Measurements from ENCODE around the gene ZBTB16. TPM values are rescaled to one million over a fixed set of nuclear protein-coding genes. Genes with fewer than 3 reads are reported as not detected.

Gene ZBTB16
- total and polyA plus RNA-seq, 2 donors (not counting 3 experiments of a cell fraction or from before 2014, with no cell fraction given) = 9.8 to 20.3 TPM

- Histone ChIP-seq H3K9me1 (replicated peaks; ENCODE audit: control insufficient read depth, extremely low read depth, insufficient read depth, low read length) (no peaks in the 10 kb centered on the region), H3K27me3 (ENCODE audit: control insufficient read depth in 2 of 2, insufficient read depth in 2 of 2, low read length in 2 of 2) (peaks cover 0 to 1% of the 10 kb centered on the region in 2 experiments), H4K20me1 (replicated peaks; ENCODE audit: control insufficient read depth, extremely low read depth, insufficient read depth, low read length) (no peaks in the 10 kb centered on the region), H3K79me2 (ENCODE audit: control insufficient read depth, insufficient read depth, low read length) (no peaks in the 10 kb centered on the region), H2AFZ (ENCODE audit: low read depth, low read length) (peak overlapping the region; percentile 75), H3K4me2 (ENCODE audit: insufficient read depth, low read length) (peak overlapping the region; percentile 63), H3K36me3 (ENCODE audit: control insufficient read depth in 2 of 2, extremely low read depth in 1 of 2, insufficient read depth in 2 of 2, low read length in 2 of 2) (no peaks in the 10 kb centered on the region), H3K4me3 (replicated peaks in 1 of 3; ENCODE audit: insufficient read depth in 1 of 3, low read depth in 1 of 3, low read length in 3 of 3) (peak overlapping the region; percentile 30 to 46 (median 45)), H3K9ac (replicated peaks; ENCODE audit: extremely low read depth, insufficient read depth, low read length) (peak overlapping the region; percentile 56), H3K4me1 (ENCODE audit: control insufficient read depth, extremely low read depth, insufficient read depth, low read length) (peaks cover 15% of the 10 kb centered on the region), H3K27ac (ENCODE audit: insufficient read depth, low read depth, low read length) (peak overlapping the region; percentile 56), H3K9me3 (replicated peaks; ENCODE audit: control insufficient read depth, insufficient read depth, low read length) (no peaks in the 10 kb centered on the region)
- peak; percentile 89 for FAIRE-seq
- CTCF ChIA-PET = interaction anchor here (0.6 to 7.5 kb wide), 10 partner anchors 8 to 230 kb away, joined by 3 to 236 read pairs (median 6); partner anchors contain the start of gene ZBTB16
- no TSS peak for BruUV-seq (replicated peaks)
- TF ChIP-seq POLR2AphosphoS5 (IDR thresholded peaks at IDR 0.05; ENCODE audit: insufficient read depth, low read depth, low read length) = peak; percentile 40
- TF ChIP-seq EZH2 (IDR thresholded peaks at IDR 0.05; ENCODE audit: borderline replicate concordance, low read depth, low read length, severe bottlenecking) = no peak
- TF ChIP-seq FOS (IDR thresholded peaks at IDR 0.05; ENCODE audit: borderline replicate concordance, insufficient read depth, low read length) = no peak
- TF ChIP-seq, protein P1, sequence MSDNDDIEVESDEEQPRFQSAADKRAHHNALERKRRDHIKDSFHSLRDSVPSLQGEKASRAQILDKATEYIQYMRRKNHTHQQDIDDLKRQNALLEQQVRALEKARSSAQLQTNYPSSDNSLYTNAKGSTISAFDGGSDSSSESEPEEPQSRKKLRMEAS (IDR thresholded peaks at IDR 0.05; ENCODE audit: insufficient read depth, insufficient read length) = no peak
- no peak for TF ChIP-seq JUN (IDR thresholded peaks at IDR 0.05; ENCODE audit: borderline replicate concordance, insufficient read depth, insufficient read length, low read depth)
- no peak for TF ChIP-seq POLR2A (IDR thresholded peaks at IDR 0.05; ENCODE audit: low read depth, low read length)
- no peak for TF ChIP-seq MYC (IDR thresholded peaks at IDR 0.05; ENCODE audit: low read depth, low read length)
- TF ChIP-seq GATA2 (IDR thresholded peaks at IDR 0.05; ENCODE audit: insufficient read depth, insufficient read length, low read depth, low read length) = no peak
- TF ChIP-seq, protein P2, sequence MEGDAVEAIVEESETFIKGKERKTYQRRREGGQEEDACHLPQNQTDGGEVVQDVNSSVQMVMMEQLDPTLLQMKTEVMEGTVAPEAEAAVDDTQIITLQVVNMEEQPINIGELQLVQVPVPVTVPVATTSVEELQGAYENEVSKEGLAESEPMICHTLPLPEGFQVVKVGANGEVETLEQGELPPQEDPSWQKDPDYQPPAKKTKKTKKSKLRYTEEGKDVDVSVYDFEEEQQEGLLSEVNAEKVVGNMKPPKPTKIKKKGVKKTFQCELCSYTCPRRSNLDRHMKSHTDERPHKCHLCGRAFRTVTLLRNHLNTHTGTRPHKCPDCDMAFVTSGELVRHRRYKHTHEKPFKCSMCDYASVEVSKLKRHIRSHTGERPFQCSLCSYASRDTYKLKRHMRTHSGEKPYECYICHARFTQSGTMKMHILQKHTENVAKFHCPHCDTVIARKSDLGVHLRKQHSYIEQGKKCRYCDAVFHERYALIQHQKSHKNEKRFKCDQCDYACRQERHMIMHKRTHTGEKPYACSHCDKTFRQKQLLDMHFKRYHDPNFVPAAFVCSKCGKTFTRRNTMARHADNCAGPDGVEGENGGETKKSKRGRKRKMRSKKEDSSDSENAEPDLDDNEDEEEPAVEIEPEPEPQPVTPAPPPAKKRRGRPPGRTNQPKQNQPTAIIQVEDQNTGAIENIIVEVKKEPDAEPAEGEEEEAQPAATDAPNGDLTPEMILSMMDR (IDR thresholded peaks at IDR 0.05; ENCODE audit: extremely low read depth in 1 of 2, insufficient read depth in 1 of 2, low read depth in 1 of 2, low read length in 2 of 2) = peak; percentile 91 to 93
- POLR2A ChIA-PET = no interaction called here
- dilution Hi-C loops (cut with MboI; ENCODE audit: extremely low pct_ligation_motif_present, low sequenced_read_pairs) (loop anchor here (25.0 kb wide), 1 partner anchor 226 kb away; no protein-coding TSS in a partner anchor), intact Hi-C loops (cut with micrococcal nuclease) (loop anchor here (1.0 to 2.0 kb wide), 9 partner anchors 23 to 225 kb away; partner anchors contain the start of gene ZBTB16)
- peak; percentile 73 for DNase-seq (ENCODE audit: low read depth, low spot score)
Observed at GRCh38 chr11:114036147-114036811, 23.2 kb upstream of the ZBTB16 start.

Measured in endothelial cell of umbilical vein (primary cell).